SK-N-SH (cell line): ENCODE results near the gene KANK4. TPM values are rescaled to one million over a fixed set of nuclear protein-coding genes. Genes with fewer than 3 reads are reported as not detected.

Experiments used
- CTCF ChIA-PET: fragments of 300-600, 350-600 bp; formaldehyde crosslinking; extraction: SDS; loops from one replicate; lab custom pipeline; 2021; lab: Yijun Ruan, JAX
- POLR2A ChIA-PET: fragments of 350-600 bp; sonication (Branson Sonifier 250); formaldehyde crosslinking; extraction: SDS; loops from one replicate; lab custom pipeline; 2020; ENCODE audit warnings: antibody characterized with exemption, inconsistent platforms; lab: Yijun Ruan, JAX
- DNase-seq: peaks from one replicate; pipeline ENCODE4 v3.0.0; 2012
- H2AFZ ChIP-seq: fragments of 200-600 bp; sonication (generic); 2 replicates; pipeline ENCODE4 v1.8.1; 2016; ENCODE audit warnings: antibody characterized with exemption, mild to moderate bottlenecking, low read depth
- H3F3A ChIP-seq: fragments of 200-600 bp; sonication (generic); replicated peaks from 2 replicates; pipeline ENCODE3; 2016; ENCODE audit warnings: antibody characterized with exemption, mild to moderate bottlenecking; ENCODE audit not compliant: insufficient read depth
- H3K27ac ChIP-seq, 2 experiments: fragments of 200-500 bp in 1 of 2; fragments of 200-600 bp in 1 of 2; sonication (Bioruptor generic) in 1 of 2; sonication (generic), shearing (Covaris generic) in 1 of 2; 2 replicates each; pipeline versions ENCODE4 v1.5.1 to v1.6.1; 2014 to 2016; ENCODE audit warnings: low read depth in 2 of 2, inconsistent platforms in 1 of 2, low read length in 1 of 2, mild to moderate bottlenecking in 1 of 2, mixed read lengths in 1 of 2
- H3K27me3 ChIP-seq: fragments of 200-600 bp; sonication (generic), shearing (Covaris generic); 2 replicates; pipeline ENCODE4 v1.6.1; 2016; ENCODE audit warnings: mixed run types; ENCODE audit not compliant: insufficient read depth
- H3K36me3 ChIP-seq, 2 experiments: fragments of 200-500 bp in 1 of 2; fragments of 200-600 bp in 1 of 2; sonication (Bioruptor generic) in 1 of 2; sonication (generic) in 1 of 2; replicated peaks in 1 of 2; 2 replicates each; pipeline versions ENCODE3 to v1.5.1; 2014 to 2016; ENCODE audit warnings: low read length in 1 of 2, mild to moderate bottlenecking in 1 of 2; ENCODE audit not compliant: insufficient read depth in 2 of 2, control insufficient read depth in 1 of 2
- H3K4me1 ChIP-seq, 2 experiments: fragments of 200-500 bp in 1 of 2; fragments of 200-600 bp in 1 of 2; sonication (Bioruptor generic) in 1 of 2; sonication (generic), shearing (Covaris generic) in 1 of 2; 2 replicates each; pipeline versions ENCODE4 v1.5.1 to v1.6.1; 2014 to 2016; ENCODE audit warnings: low read depth in 1 of 2, low read length in 1 of 2, mixed run types in 1 of 2; ENCODE audit not compliant: insufficient read depth in 2 of 2, control insufficient read depth in 1 of 2
- H3K4me2 ChIP-seq: fragments of 200-600 bp; sonication (generic), shearing (Covaris generic); 2 replicates; pipeline ENCODE4 v1.6.1; 2017; ENCODE audit warnings: mixed run types
- H3K4me3 ChIP-seq, 2 experiments: fragments of 200-500 bp in 1 of 2; fragments of 200-600 bp in 1 of 2; sonication (Bioruptor generic) in 1 of 2; sonication (generic), shearing (Covaris generic) in 1 of 2; 2 replicates each; pipeline versions ENCODE4 v1.5.1 to v1.8.1; 2014 to 2016; ENCODE audit warnings: low read depth in 2 of 2, inconsistent platforms in 1 of 2, low read length in 1 of 2, mild to moderate bottlenecking in 1 of 2, mixed read lengths in 1 of 2, moderate library complexity in 1 of 2
- H3K79me2 ChIP-seq: fragments of 200-600 bp; sonication (generic); 2 replicates; pipeline ENCODE4 v1.8.1; 2017; ENCODE audit warnings: mild to moderate bottlenecking; ENCODE audit not compliant: insufficient read depth
- H3K9ac ChIP-seq: fragments of 200-600 bp; sonication (generic); 2 replicates; pipeline ENCODE4 v1.6.1; 2017; ENCODE audit warnings: mixed run types
- H3K9me2 ChIP-seq: fragments of 200-600 bp; sonication (generic); 2 replicates; pipeline ENCODE4 v1.6.1; 2017; ENCODE audit warnings: mixed run types
- H3K9me3 ChIP-seq: fragments of 200-600 bp; sonication (generic); 2 replicates; pipeline ENCODE4 v1.6.1; 2017; ENCODE audit warnings: mixed run types, mild to moderate bottlenecking, moderate library complexity
- H4K20me1 ChIP-seq: fragments of 200-600 bp; sonication (generic); 2 replicates; pipeline ENCODE4 v1.6.1; 2017; ENCODE audit warnings: mild to moderate bottlenecking, mixed run types; ENCODE audit not compliant: insufficient read depth
- FOXM1 ChIP-seq: IDR thresholded peaks from 2 replicates; pipeline ENCODE4 v1.4.0; 2012; ENCODE audit warnings: low read depth, mild to moderate bottlenecking
- GABPA ChIP-seq: IDR thresholded peaks from 2 replicates; pipeline ENCODE4 v1.4.0; 2012; ENCODE audit warnings: low read depth, mild to moderate bottlenecking
- GATA2 ChIP-seq: sonication (generic); formaldehyde crosslinking; IDR thresholded peaks from 2 replicates; pipeline ENCODE4 v1.5.0; 2020; ENCODE audit warnings: mild to moderate bottlenecking, missing genetic modification reagents
- MEF2A ChIP-seq: IDR thresholded peaks from 2 replicates; pipeline ENCODE4 v1.4.0; 2012; ENCODE audit warnings: low read depth, borderline replicate concordance
- MXI1 ChIP-seq: IDR thresholded peaks from 2 replicates; pipeline ENCODE4 v1.6.1; 2012; ENCODE audit warnings: mild to moderate bottlenecking, low read depth, low read length, improper control_type of control experiment
- NFIC ChIP-seq: IDR thresholded peaks from 2 replicates; pipeline ENCODE4 v1.4.0; 2012; ENCODE audit warnings: borderline replicate concordance
- NRF1 ChIP-seq: IDR thresholded peaks from 2 replicates; pipeline ENCODE4 v1.6.1; 2012; ENCODE audit warnings: low read depth, mild to moderate bottlenecking, low read length
- PBX3 ChIP-seq: IDR thresholded peaks from 2 replicates; pipeline ENCODE4; 2012
- RAD21 ChIP-seq: IDR thresholded peaks from 2 replicates; pipeline ENCODE4 v1.6.1; 2012; ENCODE audit warnings: mild to moderate bottlenecking, low read length
- REST ChIP-seq: IDR thresholded peaks from 2 replicates; pipeline ENCODE4 v1.6.1; 2012; ENCODE audit warnings: mild to moderate bottlenecking, low read depth, low read length, moderate library complexity
- USF2 ChIP-seq: fragments of 150-350 bp; IDR thresholded peaks from 2 replicates; pipeline ENCODE4 v1.6.1; 2017; ENCODE audit warnings: antibody characterized with exemption, low read length, low read depth, borderline replicate concordance
- WGBS: methylation state at CpG from one replicate; pipeline ENCODE4 v1.1.6; 2017; ENCODE audit warnings: low lambda C conversion rate; 5-methylcytosine and 5-hydroxymethylcytosine counted together
- polyA plus RNA-seq, 3 experiments: library from polyadenylated mRNA; depleted of rRNA; stranded (reverse); fragments of >200 nt; gene quantifications; 2 replicates each; pipeline ENCODE4 v1.2.3, GENCODE V29; 2012

KANK4 gene
- polyA plus RNA-seq, 1 of the 3 experiments (the other 2 are of a cell fraction), result not detected

- TF ChIP-seq RAD21 (no peak), MEF2A (no peak), REST (no peak), MXI1 (no peak)
Measured at GRCh38 chr1:62263006-62263813, 56.0 kb downstream of the KANK4 start (continued).

- Histone ChIP-seq H3K4me1 (no peaks in the 10 kb centered on the region), H2AFZ (no peak overlapping the region), H4K20me1 (no peaks in the 10 kb centered on the region), H3K9ac (no peak overlapping the region), H3K36me3 (no peaks in the 10 kb centered on the region), H3K27me3 (no peaks in the 10 kb centered on the region), H3F3A (no peaks in the 10 kb centered on the region), H3K27ac (no peak overlapping the region), H3K79me2 (no peaks in the 10 kb centered on the region), H3K4me2 (no peak overlapping the region), H3K4me3 (no peak overlapping the region), H3K9me2 (no peaks in the 10 kb centered on the region), H3K9me3 (no peaks in the 10 kb centered on the region)
- TF ChIP-seq NRF1 (no peak), PBX3 (no peak), GABPA (no peak)
- no peak for DNase-seq
- WGBS, result 41% methylated on average over 3 of the region's 3 CpGs
- ChIA-PET POLR2A (no interaction called here), CTCF (no interaction called here)
Measured at GRCh38 chr1:62260688-62261087, 58.5 kb downstream of the KANK4 start.

- H4K20me1 ChIP-seq, result no peaks in the 10 kb centered on the region
- no peaks in the 10 kb centered on the region for H3K36me3 ChIP-seq
- H3K4me3 ChIP-seq, result no peak overlapping the region
- H3K9ac ChIP-seq, result no peak overlapping the region
- no peaks in the 10 kb centered on the region for H3K9me2 ChIP-seq
- ChIA-PET CTCF (no interaction called here), POLR2A (no interaction called here)
- no peaks in the 10 kb centered on the region for H3K9me3 ChIP-seq
- TF ChIP-seq MXI1 (no peak), PBX3 (no peak), FOXM1 (no peak), REST (no peak), GATA2 (no peak), NFIC (no peak), USF2 (no peak)
- no peaks in the 10 kb centered on the region for H3K4me1 ChIP-seq
- no peaks in the 10 kb centered on the region for H3K79me2 ChIP-seq
- no peaks in the 10 kb centered on the region for H3F3A ChIP-seq
- DNase-seq, result no peak
- no peaks in the 10 kb centered on the region for H3K27me3 ChIP-seq
- no peak overlapping the region for H3K27ac ChIP-seq
- H3K4me2 ChIP-seq, result no peak overlapping the region
- WGBS, result 86% methylated on average over 4 of the region's 4 CpGs
- H2AFZ ChIP-seq, result no peak overlapping the region
Measured at GRCh38 chr1:62259551-62259950, 59.7 kb downstream of the KANK4 start.
